ENCODE measurements around the gene RADIL. TPM values are rescaled to one million over a fixed set of nuclear protein-coding genes. Genes with fewer than 3 reads are reported as not detected.

RADIL gene
- total RNA-seq, 4 donors from 2014 or later: 1.0 to 10.1 (median 6.6) TPM

DNA sequence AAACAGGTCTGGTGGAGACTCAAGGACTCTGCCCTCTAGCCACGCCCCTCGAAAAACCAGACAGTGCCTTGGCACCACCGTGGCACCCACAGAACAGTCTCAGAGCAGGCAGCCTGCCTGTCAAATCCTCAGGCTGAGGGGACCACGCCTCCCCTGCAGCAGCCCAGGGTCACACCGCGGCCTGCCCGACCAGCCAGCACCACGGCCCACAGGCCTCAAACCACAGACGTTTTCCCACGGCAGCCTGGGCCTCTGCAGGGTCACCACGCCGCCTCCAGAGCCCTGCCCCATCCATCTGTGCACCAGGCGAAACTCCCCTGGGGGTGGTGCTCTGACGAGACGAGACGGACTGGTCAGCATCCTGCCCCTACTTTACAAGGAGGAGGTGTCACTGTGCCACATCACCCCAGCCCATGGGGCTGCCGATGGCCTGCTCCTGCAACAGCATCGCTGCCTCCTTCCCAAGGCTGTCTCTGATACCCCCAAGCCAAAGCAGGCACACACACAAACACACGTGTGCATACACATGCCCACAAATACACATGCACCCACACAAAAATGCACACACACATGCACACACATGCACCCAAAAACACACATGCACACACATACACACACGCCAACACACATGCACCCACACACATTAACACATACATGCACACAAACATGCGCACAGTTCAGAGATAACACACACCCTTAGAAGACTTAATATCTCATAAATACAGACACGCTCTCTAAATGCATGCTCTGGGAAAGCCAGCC, 46.3 kb downstream of the RADIL start:
- Histone ChIP-seq H3K27me3 (no peaks in the 10 kb centered on the region), H3K4me1 (no peaks in the 10 kb centered on the region), H3K27ac (no peak overlapping the region), H3K9me3 (no peaks in the 10 kb centered on the region), H3K36me3 (no peaks in the 10 kb centered on the region), H3K4me3 (no peak overlapping the region)
- TF ChIP-seq, protein P1, sequence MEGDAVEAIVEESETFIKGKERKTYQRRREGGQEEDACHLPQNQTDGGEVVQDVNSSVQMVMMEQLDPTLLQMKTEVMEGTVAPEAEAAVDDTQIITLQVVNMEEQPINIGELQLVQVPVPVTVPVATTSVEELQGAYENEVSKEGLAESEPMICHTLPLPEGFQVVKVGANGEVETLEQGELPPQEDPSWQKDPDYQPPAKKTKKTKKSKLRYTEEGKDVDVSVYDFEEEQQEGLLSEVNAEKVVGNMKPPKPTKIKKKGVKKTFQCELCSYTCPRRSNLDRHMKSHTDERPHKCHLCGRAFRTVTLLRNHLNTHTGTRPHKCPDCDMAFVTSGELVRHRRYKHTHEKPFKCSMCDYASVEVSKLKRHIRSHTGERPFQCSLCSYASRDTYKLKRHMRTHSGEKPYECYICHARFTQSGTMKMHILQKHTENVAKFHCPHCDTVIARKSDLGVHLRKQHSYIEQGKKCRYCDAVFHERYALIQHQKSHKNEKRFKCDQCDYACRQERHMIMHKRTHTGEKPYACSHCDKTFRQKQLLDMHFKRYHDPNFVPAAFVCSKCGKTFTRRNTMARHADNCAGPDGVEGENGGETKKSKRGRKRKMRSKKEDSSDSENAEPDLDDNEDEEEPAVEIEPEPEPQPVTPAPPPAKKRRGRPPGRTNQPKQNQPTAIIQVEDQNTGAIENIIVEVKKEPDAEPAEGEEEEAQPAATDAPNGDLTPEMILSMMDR (IDR thresholded peaks at IDR 0.05): no peak
- TF ChIP-seq POLR2A (IDR thresholded peaks at IDR 0.05): no peak
- DNase-seq: no peak
- intact Hi-C loops (cut with DNase I; ENCODE audit: low total_unique reads): no loop called here

DNA sequence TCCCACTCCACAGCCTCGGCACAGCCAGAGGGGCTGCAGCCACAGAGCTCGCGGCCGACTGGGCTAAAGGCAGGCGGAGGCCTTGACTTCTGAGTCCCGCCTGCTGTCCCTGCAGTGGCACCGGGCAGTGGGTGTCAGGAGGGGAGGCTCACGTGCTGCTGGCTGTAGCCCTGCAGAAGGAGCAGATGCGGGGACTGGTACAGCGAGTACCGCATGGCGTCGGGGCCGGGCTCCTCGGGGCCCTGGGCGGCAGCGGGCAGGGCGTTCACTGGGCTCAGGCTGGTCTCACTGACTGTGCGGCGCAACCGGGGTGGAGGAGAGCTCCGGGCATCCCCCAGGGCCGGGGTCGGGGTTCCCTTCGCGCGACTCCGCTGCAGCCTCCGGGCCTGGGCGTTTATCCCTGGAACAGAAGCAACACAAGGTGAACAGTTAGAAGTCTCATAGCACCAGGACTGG, 47.3 kb downstream of the RADIL start:
- Histone ChIP-seq H3K27ac (no peak overlapping the region), H3K9me3 (no peaks in the 10 kb centered on the region), H3K4me1 (no peaks in the 10 kb centered on the region), H3K36me3 (no peaks in the 10 kb centered on the region), H3K27me3 (no peaks in the 10 kb centered on the region), H3K4me3 (no peak overlapping the region)
- no peak for DNase-seq
- TF ChIP-seq, protein P1 (IDR thresholded peaks at IDR 0.05): no peak
- TF ChIP-seq POLR2A (IDR thresholded peaks at IDR 0.05): no peak
- intact Hi-C loops (cut with DNase I; ENCODE audit: low total_unique reads): no loop called here

DNA sequence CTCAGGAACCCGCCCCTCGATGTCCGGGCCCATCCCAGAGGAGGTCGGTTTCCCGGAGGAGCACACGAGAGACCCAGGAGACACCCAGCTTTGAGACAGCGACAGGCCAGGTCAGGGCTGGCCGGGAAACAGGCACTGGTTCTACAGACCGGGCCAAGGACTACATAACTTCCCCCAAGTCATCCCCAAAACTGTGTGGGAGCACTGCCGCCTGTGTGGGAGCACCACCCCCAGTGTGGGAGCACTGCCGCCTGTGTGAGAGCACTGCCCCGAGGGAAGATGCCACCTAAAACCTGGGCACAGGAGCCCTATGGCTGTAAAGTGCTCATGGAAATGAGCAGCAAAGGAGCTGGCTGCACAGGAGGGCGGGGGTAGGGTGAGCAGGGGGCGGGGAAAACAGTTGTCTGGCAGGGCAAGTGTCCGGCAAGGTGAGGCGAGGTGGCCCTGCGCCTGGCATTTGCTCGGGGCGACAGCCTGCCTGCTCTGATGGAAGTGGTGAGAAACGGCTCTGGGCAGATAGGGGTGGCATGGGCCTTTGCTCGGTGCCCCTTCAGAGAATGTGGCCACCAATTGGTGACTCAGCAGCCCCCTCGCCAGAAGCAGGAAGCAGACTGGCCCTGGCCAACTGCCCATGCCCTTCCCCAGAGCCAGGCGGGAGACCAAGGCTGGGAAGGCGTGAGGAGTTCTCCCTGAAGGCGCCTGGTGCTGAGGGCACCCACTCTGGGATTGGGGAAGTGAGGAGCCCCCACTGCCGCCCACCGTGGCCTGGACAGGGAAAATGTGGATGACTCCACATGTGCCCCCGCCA, 47.9 kb downstream of the RADIL start:
- intact Hi-C loops (cut with DNase I; ENCODE audit: low total_unique reads): no loop called here
- DNase-seq: no peak
- TF ChIP-seq, protein P1 (IDR thresholded peaks at IDR 0.05): no peak
- TF ChIP-seq POLR2A (IDR thresholded peaks at IDR 0.05): no peak
- Histone ChIP-seq H3K27ac (no peak overlapping the region), H3K4me1 (no peaks in the 10 kb centered on the region), H3K9me3 (no peaks in the 10 kb centered on the region), H3K36me3 (no peaks in the 10 kb centered on the region), H3K27me3 (no peaks in the 10 kb centered on the region), H3K4me3 (no peak overlapping the region)

DNA sequence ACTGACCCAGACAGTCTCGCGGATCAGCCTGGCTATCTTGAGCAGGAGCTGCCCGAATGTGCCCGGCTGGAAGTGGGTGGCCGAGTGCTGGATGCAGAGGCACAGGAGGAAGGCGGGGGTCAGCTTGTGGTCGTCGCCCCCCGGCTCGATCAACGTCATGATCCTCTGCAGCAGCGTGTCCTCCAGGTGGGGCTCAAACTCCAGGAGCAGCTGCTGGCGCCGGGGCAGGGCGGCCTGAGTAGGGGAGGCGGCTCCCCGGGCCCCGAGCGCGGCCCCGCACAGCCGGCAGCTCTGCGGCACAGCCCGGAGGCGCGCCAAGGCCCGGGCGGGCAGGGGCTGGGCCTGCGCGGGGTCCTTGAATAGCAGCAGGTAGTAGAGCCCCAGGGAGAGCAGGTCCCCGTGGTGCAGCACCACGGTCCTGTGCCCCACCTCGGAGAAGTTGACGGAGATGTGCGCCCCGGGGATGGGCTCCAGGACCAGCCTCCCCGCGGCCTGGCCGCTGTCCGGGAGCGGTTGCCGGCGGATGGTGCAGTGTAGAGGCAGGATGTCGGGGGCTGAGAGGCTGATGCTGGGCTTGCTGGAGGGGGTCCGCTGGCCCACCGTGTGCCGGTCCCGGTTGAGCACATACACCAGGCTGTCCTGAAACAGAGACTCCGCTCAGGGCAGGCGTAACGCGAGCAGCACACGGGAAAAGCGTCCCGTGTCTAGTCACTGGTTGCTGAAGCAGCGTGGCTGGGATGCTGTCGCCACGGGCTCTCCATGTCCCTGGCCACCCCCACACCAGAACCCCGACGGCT, 48.7 kb downstream of the RADIL start:
- intact Hi-C loops (cut with DNase I; ENCODE audit: low total_unique reads): no loop called here
- DNase-seq: no peak
- H3K36me3 ChIP-seq: no peaks in the 10 kb centered on the region
- H3K27me3 ChIP-seq: no peaks in the 10 kb centered on the region
- H3K4me3 ChIP-seq: no peak overlapping the region
- H3K9me3 ChIP-seq: no peaks in the 10 kb centered on the region
- no peaks in the 10 kb centered on the region for H3K4me1 ChIP-seq
- TF ChIP-seq, protein P1 (IDR thresholded peaks at IDR 0.05): no peak
- no peak for TF ChIP-seq POLR2A (IDR thresholded peaks at IDR 0.05)
- no peak overlapping the region for H3K27ac ChIP-seq

Measured in uterus (tissue), 4 donors.